ENCODE results near the gene PDGFA.

DNA sequence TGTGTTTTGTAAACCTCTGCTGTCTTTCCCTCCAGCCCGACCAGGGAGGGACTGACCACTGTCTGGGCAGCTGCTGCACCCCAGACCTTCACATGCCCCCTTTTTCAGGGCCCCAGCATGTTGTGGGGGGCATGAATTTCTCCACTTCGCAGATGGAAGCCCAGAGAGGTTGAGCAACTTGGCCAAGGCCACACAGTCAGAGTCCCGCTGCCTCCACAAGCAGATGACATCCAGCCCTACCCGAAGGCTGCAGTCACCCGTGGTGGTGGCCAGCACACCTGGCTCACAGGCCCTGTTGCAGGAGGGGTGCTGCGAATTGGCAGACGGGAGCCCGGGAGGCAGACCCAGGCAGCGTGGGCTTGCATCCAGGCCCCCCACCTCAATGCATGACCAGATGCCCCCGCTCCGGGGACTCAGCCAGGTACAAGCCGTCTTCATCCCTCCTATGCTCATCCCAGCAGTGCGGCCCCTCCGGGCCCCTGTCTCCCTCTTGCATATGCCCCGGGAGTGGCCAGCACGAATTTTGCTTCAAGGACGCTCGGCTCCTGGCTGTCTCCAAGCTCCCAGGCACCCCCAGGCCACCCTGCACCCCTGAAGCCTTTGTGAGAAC lies 36.0 kb upstream of the PDGFA start:
- TF ChIP-seq, protein P1, sequence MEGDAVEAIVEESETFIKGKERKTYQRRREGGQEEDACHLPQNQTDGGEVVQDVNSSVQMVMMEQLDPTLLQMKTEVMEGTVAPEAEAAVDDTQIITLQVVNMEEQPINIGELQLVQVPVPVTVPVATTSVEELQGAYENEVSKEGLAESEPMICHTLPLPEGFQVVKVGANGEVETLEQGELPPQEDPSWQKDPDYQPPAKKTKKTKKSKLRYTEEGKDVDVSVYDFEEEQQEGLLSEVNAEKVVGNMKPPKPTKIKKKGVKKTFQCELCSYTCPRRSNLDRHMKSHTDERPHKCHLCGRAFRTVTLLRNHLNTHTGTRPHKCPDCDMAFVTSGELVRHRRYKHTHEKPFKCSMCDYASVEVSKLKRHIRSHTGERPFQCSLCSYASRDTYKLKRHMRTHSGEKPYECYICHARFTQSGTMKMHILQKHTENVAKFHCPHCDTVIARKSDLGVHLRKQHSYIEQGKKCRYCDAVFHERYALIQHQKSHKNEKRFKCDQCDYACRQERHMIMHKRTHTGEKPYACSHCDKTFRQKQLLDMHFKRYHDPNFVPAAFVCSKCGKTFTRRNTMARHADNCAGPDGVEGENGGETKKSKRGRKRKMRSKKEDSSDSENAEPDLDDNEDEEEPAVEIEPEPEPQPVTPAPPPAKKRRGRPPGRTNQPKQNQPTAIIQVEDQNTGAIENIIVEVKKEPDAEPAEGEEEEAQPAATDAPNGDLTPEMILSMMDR (IDR thresholded peaks at IDR 0.05) = no peak
- TF ChIP-seq POLR2A (IDR thresholded peaks at IDR 0.05) = no peak
